Stimulated activated CD8-positive, alpha-beta memory T cell treated with anti-CD3 and anti-CD28 coated beads, Interleukin-4, amount 100 ng/mL, for 24 hours (primary cell): ENCODE measurements around the gene TSPEAR.
"Not testable (repeated sequence)": the region's sequence is repeated elsewhere in the genome, so short reads cannot be mapped to it uniquely, and the experiment has no call there.

ENCODE experiments used
- DNase-seq: peaks from one replicate; pipeline ENCODE4 v3.0.0-alpha.2; 2020; ENCODE audit warnings: low read depth

The TSPEAR gene

GRCh38 chr21:44483288-44484237, 227.8 kb downstream of the TSPEAR start:
- no peak for DNase-seq

GRCh38 chr21:44482581-44483287, 228.6 kb downstream of the TSPEAR start:
- no peak for DNase-seq

- no peak for DNase-seq
Observed at GRCh38 chr21:44480200-44481053, 230.9 kb downstream of the TSPEAR start.

- DNase-seq = not testable (repeated sequence)
Observed at GRCh38 chr21:44479556-44480199, 231.7 kb downstream of the TSPEAR start.

GRCh38 chr21:44478801-44479167, 232.6 kb downstream of the TSPEAR start:
- DNase-seq = no peak

- DNase-seq = no peak
Observed at GRCh38 chr21:44478124-44478800, 233.1 kb downstream of the TSPEAR start.

GRCh38 chr21:44477712-44478111, 233.7 kb downstream of the TSPEAR start:
- no peak for DNase-seq

- DNase-seq = no peak
Observed at GRCh38 chr21:44477131-44477530, 234.2 kb downstream of the TSPEAR start.

- DNase-seq = no peak
Observed at GRCh38 chr21:44475266-44475845, 236.0 kb downstream of the TSPEAR start.

GRCh38 chr21:44473915-44474555, 237.3 kb downstream of the TSPEAR start:
- no peak for DNase-seq

- DNase-seq = no peak
Observed at GRCh38 chr21:44471996-44472395, 239.4 kb downstream of the TSPEAR start.

- no peak for DNase-seq
Observed at GRCh38 chr21:44471341-44471740, 240.0 kb downstream of the TSPEAR start.

GRCh38 chr21:44467859-44468195, 243.5 kb downstream of the TSPEAR start:
- DNase-seq = no peak

GRCh38 chr21:44466996-44467858, 244.1 kb downstream of the TSPEAR start:
- no peak for DNase-seq

- DNase-seq = no peak
Observed at GRCh38 chr21:44466351-44466954, 244.9 kb downstream of the TSPEAR start.

- DNase-seq = no peak
Observed at GRCh38 chr21:44464351-44464750, 247.0 kb downstream of the TSPEAR start.

- DNase-seq = no peak
Observed at GRCh38 chr21:44463724-44464123, 247.6 kb downstream of the TSPEAR start.

GRCh38 chr21:44462834-44463200, 248.6 kb downstream of the TSPEAR start:
- no peak for DNase-seq
